ENCODE measurements around the gene PMPCB. TPM values are rescaled to one million over a fixed set of nuclear protein-coding genes. Genes with fewer than 3 reads are reported as not detected.

PMPCB gene
- total and polyA plus RNA-seq, 2 donors (not counting 1 experiment from before 2014, with no cell fraction given) = 61.9 to 70.9 TPM

DNA sequence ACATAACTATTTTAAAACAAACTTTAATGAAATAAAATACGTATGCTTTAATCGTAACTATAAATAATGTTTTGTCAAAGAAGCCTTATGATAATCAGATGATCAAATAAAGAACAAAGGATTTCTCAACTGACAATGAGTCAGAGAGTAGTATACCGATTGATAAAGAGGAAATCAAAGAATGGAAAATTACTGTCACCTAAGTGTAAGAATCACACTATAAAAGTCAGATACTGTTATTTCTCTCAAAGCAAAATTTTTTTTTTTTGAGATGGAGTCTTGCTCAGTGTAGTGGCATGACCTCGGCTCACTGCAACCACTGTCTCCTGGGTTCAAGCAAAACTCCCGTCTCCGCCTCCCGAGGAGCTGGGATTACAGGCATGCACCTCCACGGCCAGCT lies 28.5 kb downstream of the PMPCB start:
- no peak overlapping the region for H3K27ac Mint-ChIP-seq
- intact Hi-C loops (cut with micrococcal nuclease) = no loop called here
- CTCF ChIA-PET = no interaction called here
- Histone ChIP-seq H3K4me2 (replicated peaks; ENCODE audit: low read depth, low read length, poor library complexity, severe bottlenecking) (no peak overlapping the region), H3K9ac (ENCODE audit: low read length) (no peak overlapping the region), H2AFZ (ENCODE audit: insufficient read depth, low read depth, low read length, poor library complexity, severe bottlenecking) (no peak overlapping the region), H3K9me3 (ENCODE audit: control extremely low read depth in 1 of 3, control insufficient read depth in 2 of 3, insufficient read depth in 1 of 3, low read length in 2 of 3) (no peaks in the 10 kb centered on the region), H3K4me3 (ENCODE audit: control extremely low read depth in 1 of 5, extremely low read depth in 1 of 5, insufficient read depth in 1 of 5, low read depth in 2 of 5, low read length in 4 of 5) (no peak overlapping the region), H3K27me3 (replicated peaks in 1 of 4; ENCODE audit: control extremely low read depth in 1 of 4, control insufficient read depth in 3 of 4, insufficient read depth in 4 of 4, low read length in 3 of 4) (no peaks in the 10 kb centered on the region), H3K36me3 (replicated peaks in 1 of 2; ENCODE audit: control extremely low read depth in 1 of 2, control insufficient read depth in 1 of 2, extremely low read depth in 1 of 2, insufficient read depth in 2 of 2, low read length in 1 of 2) (peaks cover 2 to 57% of the 10 kb centered on the region in 2 experiments), H4K20me1 (ENCODE audit: control insufficient read depth, insufficient read depth, low read length, poor library complexity, severe bottlenecking) (no peaks in the 10 kb centered on the region), H3K27ac (ENCODE audit: low read length in 2 of 2) (no peak overlapping the region), H3K4me1 (ENCODE audit: control insufficient read depth in 2 of 2, insufficient read depth in 2 of 2, low read length in 2 of 2) (no peaks in the 10 kb centered on the region), H3K79me2 (ENCODE audit: control insufficient read depth, insufficient read depth, low read length) (no peaks in the 10 kb centered on the region)
- no peaks in the 10 kb centered on the region for H3K9me3 Mint-ChIP-seq (ENCODE audit: insufficient read depth)
- ATAC-seq (ENCODE audit: low read depth) (no peak), DNase-seq (no peak)
- WGBS (ENCODE audit: insufficient coverage) = 93% methylated on average over 4 of the region's 8 CpGs
- POLR2A ChIA-PET = no interaction called here
- TF ChIP-seq, protein P1, sequence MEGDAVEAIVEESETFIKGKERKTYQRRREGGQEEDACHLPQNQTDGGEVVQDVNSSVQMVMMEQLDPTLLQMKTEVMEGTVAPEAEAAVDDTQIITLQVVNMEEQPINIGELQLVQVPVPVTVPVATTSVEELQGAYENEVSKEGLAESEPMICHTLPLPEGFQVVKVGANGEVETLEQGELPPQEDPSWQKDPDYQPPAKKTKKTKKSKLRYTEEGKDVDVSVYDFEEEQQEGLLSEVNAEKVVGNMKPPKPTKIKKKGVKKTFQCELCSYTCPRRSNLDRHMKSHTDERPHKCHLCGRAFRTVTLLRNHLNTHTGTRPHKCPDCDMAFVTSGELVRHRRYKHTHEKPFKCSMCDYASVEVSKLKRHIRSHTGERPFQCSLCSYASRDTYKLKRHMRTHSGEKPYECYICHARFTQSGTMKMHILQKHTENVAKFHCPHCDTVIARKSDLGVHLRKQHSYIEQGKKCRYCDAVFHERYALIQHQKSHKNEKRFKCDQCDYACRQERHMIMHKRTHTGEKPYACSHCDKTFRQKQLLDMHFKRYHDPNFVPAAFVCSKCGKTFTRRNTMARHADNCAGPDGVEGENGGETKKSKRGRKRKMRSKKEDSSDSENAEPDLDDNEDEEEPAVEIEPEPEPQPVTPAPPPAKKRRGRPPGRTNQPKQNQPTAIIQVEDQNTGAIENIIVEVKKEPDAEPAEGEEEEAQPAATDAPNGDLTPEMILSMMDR (IDR thresholded peaks at IDR 0.05) = no peak
- no peak for TF ChIP-seq EZH2 (IDR thresholded peaks at IDR 0.05; ENCODE audit: borderline replicate concordance, insufficient read depth, low read depth, low read length, poor library complexity, severe bottlenecking)
- no peaks in the 10 kb centered on the region for H3K27me3 Mint-ChIP-seq
- H3K4me1 Mint-ChIP-seq = no peaks in the 10 kb centered on the region
- H3K4me3 Mint-ChIP-seq = no peak overlapping the region

DNA sequence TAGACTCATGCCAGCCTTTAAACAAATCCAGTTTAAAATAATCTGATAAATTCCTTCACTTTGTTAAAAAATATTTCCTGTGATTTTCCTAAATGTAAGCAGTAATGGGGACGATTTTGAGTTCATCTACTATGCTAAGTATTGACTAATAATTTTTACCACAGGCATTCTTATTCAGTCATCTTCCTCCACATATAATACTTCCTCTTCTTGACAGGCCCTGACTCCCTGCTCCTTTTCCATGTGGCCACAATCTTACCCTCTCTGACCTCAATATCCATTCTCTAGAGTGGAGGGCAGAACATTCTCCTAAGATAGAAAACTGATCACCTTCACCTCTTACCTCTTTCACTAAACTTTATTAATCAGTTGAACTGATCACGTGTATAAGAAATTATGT lies 39.5 kb downstream of the PMPCB start:
- Mint-ChIP-seq H3K9me3 (ENCODE audit: insufficient read depth) (no peaks in the 10 kb centered on the region), H3K4me1 (peaks cover 10% of the 10 kb centered on the region), H3K27me3 (no peaks in the 10 kb centered on the region), H3K27ac (no peak overlapping the region), H3K4me3 (no peak overlapping the region)
- WGBS (ENCODE audit: insufficient coverage) = no CpG with 5 or more reads among the region's 2 CpGs
- Histone ChIP-seq H3K4me1 (ENCODE audit: control insufficient read depth in 2 of 2, insufficient read depth in 2 of 2, low read length in 2 of 2) (no peaks in the 10 kb centered on the region), H3K79me2 (ENCODE audit: control insufficient read depth, insufficient read depth, low read length) (peaks cover 63% of the 10 kb centered on the region), H3K4me3 (ENCODE audit: control extremely low read depth in 1 of 5, extremely low read depth in 1 of 5, insufficient read depth in 1 of 5, low read depth in 2 of 5, low read length in 4 of 5) (no peak overlapping the region), H3K9me3 (ENCODE audit: control extremely low read depth in 1 of 3, control insufficient read depth in 2 of 3, insufficient read depth in 1 of 3, low read length in 2 of 3) (no peaks in the 10 kb centered on the region), H3K27me3 (replicated peaks in 1 of 4; ENCODE audit: control extremely low read depth in 1 of 4, control insufficient read depth in 3 of 4, insufficient read depth in 4 of 4, low read length in 3 of 4) (no peaks in the 10 kb centered on the region), H3K36me3 (replicated peaks in 1 of 2; ENCODE audit: control extremely low read depth in 1 of 2, control insufficient read depth in 1 of 2, extremely low read depth in 1 of 2, insufficient read depth in 2 of 2, low read length in 1 of 2) (peaks cover 21 to 62% of the 10 kb centered on the region in 2 experiments), H4K20me1 (ENCODE audit: control insufficient read depth, insufficient read depth, low read length, poor library complexity, severe bottlenecking) (peaks cover 24% of the 10 kb centered on the region), H2AFZ (ENCODE audit: insufficient read depth, low read depth, low read length, poor library complexity, severe bottlenecking) (no peak overlapping the region), H3K27ac (ENCODE audit: low read length in 2 of 2) (no peak overlapping the region), H3K9ac (ENCODE audit: low read length) (no peak overlapping the region), H3K4me2 (replicated peaks; ENCODE audit: low read depth, low read length, poor library complexity, severe bottlenecking) (no peak overlapping the region)
- ChIA-PET CTCF (no interaction called here), POLR2A (no interaction called here)
- TF ChIP-seq EZH2 (IDR thresholded peaks at IDR 0.05; ENCODE audit: borderline replicate concordance, insufficient read depth, low read depth, low read length, poor library complexity, severe bottlenecking) = no peak
- TF ChIP-seq, protein P1 (IDR thresholded peaks at IDR 0.05) = no peak
- DNase-seq = no peak
- no peak for ATAC-seq (ENCODE audit: low read depth)
- intact Hi-C loops (cut with micrococcal nuclease) = no loop called here
